HepG2 (cell line): ENCODE results near the gene PRDM7. TPM values are rescaled to one million over a fixed set of nuclear protein-coding genes. Genes with fewer than 3 reads are reported as not detected.

Experiments used
- CEBPB ChIP-seq: IDR thresholded peaks from 2 replicates; pipeline ENCODE4 v1.6.1; 2011; ENCODE audit warnings: low read depth, low read length, improper control_type of control experiment, borderline replicate concordance
- EED ChIP-seq: sonication (generic); formaldehyde crosslinking; IDR thresholded peaks from 2 replicates; pipeline ENCODE4 v1.5.0; 2020; ENCODE audit warnings: mild to moderate bottlenecking, missing genetic modification reagents
- NCOA1 ChIP-seq: sonication (generic); formaldehyde crosslinking; IDR thresholded peaks from 2 replicates; pipeline ENCODE4 v1.9.0; 2021; ENCODE audit warnings: missing genetic modification reagents
- NFATC3 ChIP-seq: sonication (generic); formaldehyde crosslinking; IDR thresholded peaks from 2 replicates; pipeline ENCODE4 v1.5.1; 2020; ENCODE audit warnings: mild to moderate bottlenecking, missing genetic modification reagents
- RBAK ChIP-seq: sonication (generic); formaldehyde crosslinking; IDR thresholded peaks from 2 replicates; pipeline ENCODE4 v1.5.1; 2020; ENCODE audit warnings: mild to moderate bottlenecking, missing genetic modification reagents
- RBM39 ChIP-seq: fragments of 200-400 bp; formaldehyde crosslinking; IDR thresholded peaks from one replicate; pipeline ENCODE4 v1.6.1; 2018; ENCODE audit warnings: antibody characterized with exemption, mild to moderate bottlenecking, low read depth, low read length; ENCODE audit not compliant: poor library complexity, severe bottlenecking
- ZC3H4 ChIP-seq: sonication (generic); formaldehyde crosslinking; IDR thresholded peaks from 2 replicates; pipeline ENCODE4 v1.4.0; 2020; ENCODE audit warnings: missing genetic modification reagents, borderline replicate concordance
- ZNF841 ChIP-seq: sonication (generic); formaldehyde crosslinking; IDR thresholded peaks from 2 replicates; pipeline ENCODE4 v1.8.1; 2023; ENCODE audit warnings: missing genetic modification reagents, borderline replicate concordance
- polyA plus RNA-seq, 8 experiments: library from polyadenylated mRNA; depleted of rRNA in 3 of 8; stranded (reverse) in 7 of 8; unstranded in 1 of 8; fragments of >200 nt; fragmentation: Illumina TruSeq in 4 of 8; extraction: Trizol in 4 of 8; gene quantifications; 2 replicates each; pipeline versions ENCODE4 v1.2.1 to v1.2.3, GENCODE V29; 2011 to 2016; ENCODE audit warnings: low read depth in 4 of 8, missing spikeins in 1 of 8, mixed read lengths in 1 of 8; ENCODE audit not compliant: insufficient read depth in 1 of 8
- total RNA-seq, 5 experiments: library from RNA; depleted of rRNA; stranded (reverse); fragments of >200 nt; fragmentation: Illumina TruSeq; extraction: Trizol; gene quantifications; 2 replicates each; pipeline ENCODE4 v1.2.3, GENCODE V29; 2016; ENCODE audit warnings: low read depth in 1 of 5
- TF ChIP-seq, protein P1 (sequence below): sonication (generic); formaldehyde crosslinking; IDR thresholded peaks from 2 replicates; pipeline ENCODE4 v1.5.0; 2020; ENCODE audit warnings: mild to moderate bottlenecking, missing genetic modification reagents
- TF ChIP-seq, protein P2 (sequence below): sonication (generic); formaldehyde crosslinking; IDR thresholded peaks from 2 replicates; pipeline ENCODE4 v1.4.0; 2020; ENCODE audit warnings: missing genetic modification reagents
- TF ChIP-seq, protein P3 (sequence below): sonication (generic); formaldehyde crosslinking; IDR thresholded peaks from 2 replicates; pipeline ENCODE4 v1.4.0; 2020; ENCODE audit warnings: missing genetic modification reagents, borderline replicate concordance
- TF ChIP-seq, protein P4 (sequence below): sonication (generic); formaldehyde crosslinking; IDR thresholded peaks from 2 replicates; pipeline ENCODE4 v1.4.0; 2020; ENCODE audit warnings: missing genetic modification reagents
- TF ChIP-seq, protein P5 (sequence below): sonication (generic); formaldehyde crosslinking; IDR thresholded peaks from 2 replicates; pipeline ENCODE4 v1.4.0; 2020; ENCODE audit warnings: low read depth, missing genetic modification reagents

Gene PRDM7
- total and polyA plus RNA-seq, 2 of the 13 experiments (the other 11 are each of a cell fraction or from before 2014, with no cell fraction given), result not detected

DNA sequence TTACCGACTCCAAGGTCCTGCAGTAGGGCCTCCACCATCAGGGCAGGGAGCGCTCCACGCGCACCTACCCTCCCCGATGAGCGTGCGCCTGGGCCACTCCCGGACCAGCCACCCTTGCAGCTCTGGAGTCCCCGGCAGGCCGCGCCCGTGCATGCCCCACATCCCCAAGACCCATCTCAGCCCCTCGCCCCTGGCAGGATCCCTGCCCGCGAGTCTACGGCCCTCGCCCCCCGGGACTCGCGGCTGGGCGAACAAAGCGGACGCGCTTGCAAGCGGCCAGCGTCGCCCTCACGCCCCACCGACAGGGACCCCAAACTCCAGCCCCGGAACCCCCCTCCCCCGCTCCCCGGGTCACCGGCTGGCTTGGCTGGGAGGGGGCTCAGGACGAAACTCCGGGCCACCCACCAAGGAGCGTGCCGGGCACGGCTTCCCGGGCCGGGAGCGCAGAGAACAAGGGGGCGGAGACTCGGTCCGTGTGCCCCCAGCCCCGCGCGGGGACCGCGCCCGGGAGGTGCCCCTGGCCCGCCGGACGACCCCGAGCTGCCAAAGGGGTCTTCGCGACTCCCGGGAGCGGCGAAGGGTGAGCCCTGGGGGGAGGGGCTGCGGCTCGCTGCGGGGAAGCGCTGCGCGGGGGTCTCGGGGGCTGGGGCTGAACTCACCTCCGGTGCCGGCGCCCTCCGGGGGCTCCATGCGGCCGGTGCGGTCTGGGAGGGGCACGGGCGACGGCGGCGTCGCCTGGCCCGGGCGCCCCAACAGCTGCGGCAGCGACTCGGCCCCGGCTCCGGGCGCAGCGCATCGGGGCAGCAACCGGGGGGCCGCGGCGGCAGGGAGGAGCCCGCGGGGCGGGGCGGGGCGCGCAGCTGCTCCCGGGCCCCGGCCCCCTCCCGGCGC is 58.2 kb downstream of the PRDM7 start, which contains the start of gene DBNDD1 (continued):
- TF ChIP-seq RBAK (CRISPR knock-in tag), result no peak
- TF ChIP-seq, protein P1, sequence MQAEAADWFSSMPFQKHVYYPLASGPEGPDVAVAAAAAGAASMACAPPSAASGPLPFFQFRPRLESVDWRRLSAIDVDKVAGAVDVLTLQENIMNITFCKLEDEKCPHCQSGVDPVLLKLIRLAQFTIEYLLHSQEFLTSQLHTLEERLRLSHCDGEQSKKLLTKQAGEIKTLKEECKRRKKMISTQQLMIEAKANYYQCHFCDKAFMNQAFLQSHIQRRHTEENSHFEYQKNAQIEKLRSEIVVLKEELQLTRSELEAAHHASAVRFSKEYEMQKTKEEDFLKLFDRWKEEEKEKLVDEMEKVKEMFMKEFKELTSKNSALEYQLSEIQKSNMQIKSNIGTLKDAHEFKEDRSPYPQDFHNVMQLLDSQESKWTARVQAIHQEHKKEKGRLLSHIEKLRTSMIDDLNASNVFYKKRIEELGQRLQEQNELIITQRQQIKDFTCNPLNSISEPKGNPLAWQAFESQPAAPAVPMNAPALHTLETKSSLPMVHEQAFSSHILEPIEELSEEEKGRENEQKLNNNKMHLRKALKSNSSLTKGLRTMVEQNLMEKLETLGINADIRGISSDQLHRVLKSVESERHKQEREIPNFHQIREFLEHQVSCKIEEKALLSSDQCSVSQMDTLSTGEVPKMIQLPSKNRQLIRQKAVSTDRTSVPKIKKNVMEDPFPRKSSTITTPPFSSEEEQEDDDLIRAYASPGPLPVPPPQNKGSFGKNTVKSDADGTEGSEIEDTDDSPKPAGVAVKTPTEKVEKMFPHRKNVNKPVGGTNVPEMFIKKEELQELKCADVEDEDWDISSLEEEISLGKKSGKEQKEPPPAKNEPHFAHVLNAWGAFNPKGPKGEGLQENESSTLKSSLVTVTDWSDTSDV (CRISPR knock-in tag), result no peak; the same call in 1 of the 2 replicates
- no peak for TF ChIP-seq RBM39
- no peak for TF ChIP-seq EED
- no peak for TF ChIP-seq NFATC3 (CRISPR knock-in tag)
- TF ChIP-seq, protein P2, sequence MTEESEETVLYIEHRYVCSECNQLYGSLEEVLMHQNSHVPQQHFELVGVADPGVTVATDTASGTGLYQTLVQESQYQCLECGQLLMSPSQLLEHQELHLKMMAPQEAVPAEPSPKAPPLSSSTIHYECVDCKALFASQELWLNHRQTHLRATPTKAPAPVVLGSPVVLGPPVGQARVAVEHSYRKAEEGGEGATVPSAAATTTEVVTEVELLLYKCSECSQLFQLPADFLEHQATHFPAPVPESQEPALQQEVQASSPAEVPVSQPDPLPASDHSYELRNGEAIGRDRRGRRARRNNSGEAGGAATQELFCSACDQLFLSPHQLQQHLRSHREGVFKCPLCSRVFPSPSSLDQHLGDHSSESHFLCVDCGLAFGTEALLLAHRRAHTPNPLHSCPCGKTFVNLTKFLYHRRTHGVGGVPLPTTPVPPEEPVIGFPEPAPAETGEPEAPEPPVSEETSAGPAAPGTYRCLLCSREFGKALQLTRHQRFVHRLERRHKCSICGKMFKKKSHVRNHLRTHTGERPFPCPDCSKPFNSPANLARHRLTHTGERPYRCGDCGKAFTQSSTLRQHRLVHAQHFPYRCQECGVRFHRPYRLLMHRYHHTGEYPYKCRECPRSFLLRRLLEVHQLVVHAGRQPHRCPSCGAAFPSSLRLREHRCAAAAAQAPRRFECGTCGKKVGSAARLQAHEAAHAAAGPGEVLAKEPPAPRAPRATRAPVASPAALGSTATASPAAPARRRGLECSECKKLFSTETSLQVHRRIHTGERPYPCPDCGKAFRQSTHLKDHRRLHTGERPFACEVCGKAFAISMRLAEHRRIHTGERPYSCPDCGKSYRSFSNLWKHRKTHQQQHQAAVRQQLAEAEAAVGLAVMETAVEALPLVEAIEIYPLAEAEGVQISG, result peak; percentile 39
- no peak for TF ChIP-seq NCOA1 (CRISPR knock-in tag)
- TF ChIP-seq, protein P3, sequence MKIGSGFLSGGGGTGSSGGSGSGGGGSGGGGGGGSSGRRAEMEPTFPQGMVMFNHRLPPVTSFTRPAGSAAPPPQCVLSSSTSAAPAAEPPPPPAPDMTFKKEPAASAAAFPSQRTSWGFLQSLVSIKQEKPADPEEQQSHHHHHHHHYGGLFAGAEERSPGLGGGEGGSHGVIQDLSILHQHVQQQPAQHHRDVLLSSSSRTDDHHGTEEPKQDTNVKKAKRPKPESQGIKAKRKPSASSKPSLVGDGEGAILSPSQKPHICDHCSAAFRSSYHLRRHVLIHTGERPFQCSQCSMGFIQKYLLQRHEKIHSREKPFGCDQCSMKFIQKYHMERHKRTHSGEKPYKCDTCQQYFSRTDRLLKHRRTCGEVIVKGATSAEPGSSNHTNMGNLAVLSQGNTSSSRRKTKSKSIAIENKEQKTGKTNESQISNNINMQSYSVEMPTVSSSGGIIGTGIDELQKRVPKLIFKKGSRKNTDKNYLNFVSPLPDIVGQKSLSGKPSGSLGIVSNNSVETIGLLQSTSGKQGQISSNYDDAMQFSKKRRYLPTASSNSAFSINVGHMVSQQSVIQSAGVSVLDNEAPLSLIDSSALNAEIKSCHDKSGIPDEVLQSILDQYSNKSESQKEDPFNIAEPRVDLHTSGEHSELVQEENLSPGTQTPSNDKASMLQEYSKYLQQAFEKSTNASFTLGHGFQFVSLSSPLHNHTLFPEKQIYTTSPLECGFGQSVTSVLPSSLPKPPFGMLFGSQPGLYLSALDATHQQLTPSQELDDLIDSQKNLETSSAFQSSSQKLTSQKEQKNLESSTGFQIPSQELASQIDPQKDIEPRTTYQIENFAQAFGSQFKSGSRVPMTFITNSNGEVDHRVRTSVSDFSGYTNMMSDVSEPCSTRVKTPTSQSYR (CRISPR knock-in tag), result no peak
- TF ChIP-seq, protein P4, sequence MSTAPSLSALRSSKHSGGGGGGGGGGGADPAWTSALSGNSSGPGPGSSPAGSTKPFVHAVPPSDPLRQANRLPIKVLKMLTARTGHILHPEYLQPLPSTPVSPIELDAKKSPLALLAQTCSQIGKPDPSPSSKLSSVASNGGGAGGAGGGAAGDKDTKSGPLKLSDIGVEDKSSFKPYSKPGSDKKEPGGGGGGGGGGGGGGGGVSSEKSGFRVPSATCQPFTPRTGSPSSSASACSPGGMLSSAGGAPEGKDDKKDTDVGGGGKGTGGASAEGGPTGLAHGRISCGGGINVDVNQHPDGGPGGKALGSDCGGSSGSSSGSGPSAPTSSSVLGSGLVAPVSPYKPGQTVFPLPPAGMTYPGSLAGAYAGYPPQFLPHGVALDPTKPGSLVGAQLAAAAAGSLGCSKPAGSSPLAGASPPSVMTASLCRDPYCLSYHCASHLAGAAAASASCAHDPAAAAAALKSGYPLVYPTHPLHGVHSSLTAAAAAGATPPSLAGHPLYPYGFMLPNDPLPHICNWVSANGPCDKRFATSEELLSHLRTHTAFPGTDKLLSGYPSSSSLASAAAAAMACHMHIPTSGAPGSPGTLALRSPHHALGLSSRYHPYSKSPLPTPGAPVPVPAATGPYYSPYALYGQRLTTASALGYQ (CRISPR knock-in tag), result no peak
- TF ChIP-seq CEBPB, result no peak
- TF ChIP-seq, protein P5, sequence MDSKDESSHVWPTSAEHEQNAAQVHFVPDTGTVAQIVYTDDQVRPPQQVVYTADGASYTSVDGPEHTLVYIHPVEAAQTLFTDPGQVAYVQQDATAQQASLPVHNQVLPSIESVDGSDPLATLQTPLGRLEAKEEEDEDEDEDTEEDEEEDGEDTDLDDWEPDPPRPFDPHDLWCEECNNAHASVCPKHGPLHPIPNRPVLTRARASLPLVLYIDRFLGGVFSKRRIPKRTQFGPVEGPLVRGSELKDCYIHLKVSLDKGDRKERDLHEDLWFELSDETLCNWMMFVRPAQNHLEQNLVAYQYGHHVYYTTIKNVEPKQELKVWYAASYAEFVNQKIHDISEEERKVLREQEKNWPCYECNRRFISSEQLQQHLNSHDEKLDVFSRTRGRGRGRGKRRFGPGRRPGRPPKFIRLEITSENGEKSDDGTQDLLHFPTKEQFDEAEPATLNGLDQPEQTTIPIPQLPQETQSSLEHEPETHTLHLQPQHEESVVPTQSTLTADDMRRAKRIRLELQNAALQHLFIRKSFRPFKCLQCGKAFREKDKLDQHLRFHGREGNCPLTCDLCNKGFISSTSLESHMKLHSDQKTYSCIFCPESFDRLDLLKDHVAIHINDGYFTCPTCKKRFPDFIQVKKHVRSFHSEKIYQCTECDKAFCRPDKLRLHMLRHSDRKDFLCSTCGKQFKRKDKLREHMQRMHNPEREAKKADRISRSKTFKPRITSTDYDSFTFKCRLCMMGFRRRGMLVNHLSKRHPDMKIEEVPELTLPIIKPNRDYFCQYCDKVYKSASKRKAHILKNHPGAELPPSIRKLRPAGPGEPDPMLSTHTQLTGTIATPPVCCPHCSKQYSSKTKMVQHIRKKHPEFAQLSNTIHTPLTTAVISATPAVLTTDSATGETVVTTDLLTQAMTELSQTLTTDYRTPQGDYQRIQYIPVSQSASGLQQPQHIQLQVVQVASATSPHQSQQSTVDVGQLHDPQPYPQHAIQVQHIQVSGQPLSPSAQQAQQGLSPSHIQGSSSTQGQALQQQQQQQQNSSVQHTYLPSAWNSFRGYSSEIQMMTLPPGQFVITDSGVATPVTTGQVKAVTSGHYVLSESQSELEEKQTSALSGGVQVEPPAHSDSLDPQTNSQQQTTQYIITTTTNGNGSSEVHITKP (CRISPR knock-in tag), result no peak
- no peak for TF ChIP-seq ZC3H4 (CRISPR knock-in tag)
- no peak for TF ChIP-seq ZNF841 (CRISPR knock-in tag)
